COR-L47 (cell line): ENCODE measurements around the gene SLITRK1.
A peak's percentile ranks its signal among the peaks of the same experiment; 100 is the strongest.

ENCODE experiments used
- DNase-seq: peaks from one replicate; lab custom pipeline; 2025; lab: John Stamatoyannopoulos, UW

SLITRK1 gene

GRCh38 chr13:83865161-83866137 lies 16.8 kb downstream of the SLITRK1 start:
- DNase-seq, result no peak

- no peak for DNase-seq
Observed at GRCh38 chr13:83853771-83854170, 28.5 kb downstream of the SLITRK1 start.

DNA sequence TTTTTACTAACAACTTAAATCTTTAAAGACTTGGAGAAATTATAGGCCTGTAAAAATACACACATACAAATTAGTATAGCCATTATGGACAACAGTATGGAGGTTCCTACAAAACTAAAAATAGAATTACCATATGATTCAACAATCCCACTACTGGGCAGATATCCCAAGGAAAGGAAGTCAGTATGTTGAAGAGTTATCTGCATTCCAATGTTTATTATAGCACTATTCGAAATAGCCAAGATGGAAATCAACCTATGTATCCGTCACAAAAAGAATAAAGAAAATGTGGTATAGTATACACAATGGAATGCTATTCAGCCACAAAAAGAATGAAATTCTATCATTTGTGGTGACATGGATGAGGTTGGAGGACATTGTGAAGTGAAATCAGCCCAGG lies 37.2 kb downstream of the SLITRK1 start:
- no peak for DNase-seq

DNA sequence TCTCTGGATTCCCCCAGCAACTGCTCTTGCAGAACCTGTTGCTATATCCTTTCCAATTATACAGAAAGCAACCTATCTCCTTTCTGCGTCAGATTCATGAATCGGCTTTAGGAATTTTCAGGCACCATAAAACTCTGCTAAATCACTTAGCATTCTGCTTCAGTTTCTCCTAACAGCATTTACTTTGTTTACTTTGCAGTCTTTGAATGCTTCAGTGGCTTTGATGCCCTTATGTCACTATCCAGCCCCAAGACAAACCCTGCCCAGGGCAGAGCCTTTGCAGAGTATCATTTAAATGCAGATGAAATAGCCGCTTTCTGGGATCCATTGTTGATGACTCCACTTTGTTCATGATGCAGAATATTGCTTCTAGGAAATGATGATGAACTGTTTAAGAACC lies 43.1 kb downstream of the SLITRK1 start:
- no peak for DNase-seq

GRCh38 chr13:83831796-83832195 lies 50.5 kb downstream of the SLITRK1 start:
- DNase-seq, result no peak

DNA sequence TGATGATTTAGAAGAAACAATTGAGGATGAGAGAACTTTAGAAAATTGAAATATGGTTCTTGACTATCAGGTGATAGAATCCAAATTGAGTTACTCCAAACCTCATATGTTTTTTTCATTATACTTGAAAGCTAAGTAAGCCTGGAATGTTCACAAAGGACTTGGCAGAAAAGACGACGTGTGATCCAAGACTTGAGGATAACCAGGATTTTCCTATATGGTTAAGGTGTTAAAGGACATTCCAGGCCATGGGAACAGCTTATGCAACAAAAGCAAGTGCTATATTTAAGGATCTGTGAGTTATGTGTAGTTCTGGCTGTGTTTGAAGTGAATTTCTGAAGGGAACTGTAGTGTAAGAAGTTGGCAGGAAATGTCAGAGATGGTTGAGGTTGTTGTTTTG lies 52.5 kb downstream of the SLITRK1 start:
- no peak for DNase-seq

GRCh38 chr13:83827338-83827737 lies 54.9 kb downstream of the SLITRK1 start:
- DNase-seq, result peak; percentile 9
